HG03571 (cell line): ENCODE data around the gene ADAMTS16.

ENCODE experiments used
- ATAC-seq: cut with Tn5 transposase; IDR thresholded peaks from one replicate; pipeline ENCODE4 v1.9.1; 2021; ENCODE audit not compliant: unreplicated experiment

The ADAMTS16 gene

GRCh38 chr5:5182508-5183188 is 42.5 kb downstream of the ADAMTS16 start:
- ATAC-seq = no peak

GRCh38 chr5:5183189-5183699 is 43.1 kb downstream of the ADAMTS16 start:
- no peak for ATAC-seq

GRCh38 chr5:5183933-5184332 is 43.8 kb downstream of the ADAMTS16 start:
- no peak for ATAC-seq

GRCh38 chr5:5188376-5189050 is 48.4 kb downstream of the ADAMTS16 start:
- ATAC-seq = no peak

GRCh38 chr5:5189051-5189430 is 48.9 kb downstream of the ADAMTS16 start:
- ATAC-seq = no peak

- no peak for ATAC-seq
These were observed 51.8 kb downstream of the ADAMTS16 start for GRCh38 chr5:5191906-5192305.

- ATAC-seq = no peak
These were observed 52.6 kb downstream of the ADAMTS16 start for GRCh38 chr5:5192681-5193080.

GRCh38 chr5:5195128-5195918 is 55.2 kb downstream of the ADAMTS16 start:
- ATAC-seq = no peak

- ATAC-seq = no peak
These were observed 58.0 kb downstream of the ADAMTS16 start for GRCh38 chr5:5198135-5198534.

- no peak for ATAC-seq
These were observed 58.7 kb downstream of the ADAMTS16 start for GRCh38 chr5:5198815-5199214.

- ATAC-seq = no peak
These were observed 59.4 kb downstream of the ADAMTS16 start for GRCh38 chr5:5199495-5199894.

GRCh38 chr5:5200133-5200532 is 60.0 kb downstream of the ADAMTS16 start:
- ATAC-seq = no peak

- no peak for ATAC-seq
These were observed 62.2 kb downstream of the ADAMTS16 start for GRCh38 chr5:5202321-5202720.

GRCh38 chr5:5203451-5203850 is 63.3 kb downstream of the ADAMTS16 start:
- ATAC-seq = no peak

- no peak for ATAC-seq
These were observed 67.7 kb downstream of the ADAMTS16 start for GRCh38 chr5:5207828-5208227.

- no peak for ATAC-seq
These were observed 69.0 kb downstream of the ADAMTS16 start for GRCh38 chr5:5209089-5209488.

- no peak for ATAC-seq
These were observed 69.6 kb downstream of the ADAMTS16 start for GRCh38 chr5:5209510-5210286.

- no peak for ATAC-seq
These were observed 77.2 kb downstream of the ADAMTS16 start for GRCh38 chr5:5217371-5217770.

- ATAC-seq = no peak
These were observed 78.3 kb downstream of the ADAMTS16 start for GRCh38 chr5:5218396-5218795.

- ATAC-seq = no peak
These were observed 79.4 kb downstream of the ADAMTS16 start for GRCh38 chr5:5219541-5219940.
